ENCODE results near the gene C6orf132. TPM values are rescaled to one million over a fixed set of nuclear protein-coding genes. Genes with fewer than 3 reads are reported as not detected.

C6orf132 gene
- total RNA-seq, 1 donor from 2014 or later, result not detected

GRCh38 chr6:42103753-42104094 lies 38.7 kb downstream of the C6orf132 start:
- DNase-seq, result no peak

GRCh38 chr6:42103216-42103615 lies 39.2 kb downstream of the C6orf132 start:
- DNase-seq, result no peak

GRCh38 chr6:42101186-42101657 lies 41.2 kb downstream of the C6orf132 start:
- DNase-seq, result no peak

- DNase-seq, result no peak
These were observed 42.2 kb downstream of the C6orf132 start for GRCh38 chr6:42100029-42100901.

- no peak for DNase-seq
These were observed 42.9 kb downstream of the C6orf132 start for GRCh38 chr6:42099340-42100028.

- no peak for DNase-seq
These were observed 46.5 kb downstream of the C6orf132 start for GRCh38 chr6:42095776-42096541.

- no peak for DNase-seq
These were observed 47.3 kb downstream of the C6orf132 start for GRCh38 chr6:42095094-42095493.

GRCh38 chr6:42093582-42094329 lies 48.7 kb downstream of the C6orf132 start:
- DNase-seq, result no peak

GRCh38 chr6:42091718-42092023 lies 50.7 kb downstream of the C6orf132 start:
- no peak for DNase-seq

GRCh38 chr6:42090819-42091717 lies 51.4 kb downstream of the C6orf132 start:
- DNase-seq, result no peak

- DNase-seq, result no peak
These were observed 54.3 kb downstream of the C6orf132 start for GRCh38 chr6:42088101-42088591.

- no peak for DNase-seq
These were observed 56.1 kb downstream of the C6orf132 start for GRCh38 chr6:42086046-42087035.

GRCh38 chr6:42084889-42085288 lies 57.5 kb downstream of the C6orf132 start:
- DNase-seq, result no peak

GRCh38 chr6:42083530-42083929 lies 58.9 kb downstream of the C6orf132 start:
- no peak for DNase-seq

- DNase-seq, result no peak
These were observed 62.4 kb downstream of the C6orf132 start for GRCh38 chr6:42079941-42080464.

GRCh38 chr6:42078386-42078785 lies 64.0 kb downstream of the C6orf132 start:
- DNase-seq, result no peak

- peak; percentile 10 for DNase-seq
These were observed 67.1 kb downstream of the C6orf132 start for GRCh38 chr6:42075159-42075838.

GRCh38 chr6:42073287-42073686 lies 69.1 kb downstream of the C6orf132 start:
- DNase-seq, result no peak
